ENCODE data around the gene CBY1. TPM values are rescaled to one million over a fixed set of nuclear protein-coding genes. Genes with fewer than 3 reads are reported as not detected.

The CBY1 gene
- total and polyA plus RNA-seq, 2 donors: 17.0 to 63.5 TPM

DNA sequence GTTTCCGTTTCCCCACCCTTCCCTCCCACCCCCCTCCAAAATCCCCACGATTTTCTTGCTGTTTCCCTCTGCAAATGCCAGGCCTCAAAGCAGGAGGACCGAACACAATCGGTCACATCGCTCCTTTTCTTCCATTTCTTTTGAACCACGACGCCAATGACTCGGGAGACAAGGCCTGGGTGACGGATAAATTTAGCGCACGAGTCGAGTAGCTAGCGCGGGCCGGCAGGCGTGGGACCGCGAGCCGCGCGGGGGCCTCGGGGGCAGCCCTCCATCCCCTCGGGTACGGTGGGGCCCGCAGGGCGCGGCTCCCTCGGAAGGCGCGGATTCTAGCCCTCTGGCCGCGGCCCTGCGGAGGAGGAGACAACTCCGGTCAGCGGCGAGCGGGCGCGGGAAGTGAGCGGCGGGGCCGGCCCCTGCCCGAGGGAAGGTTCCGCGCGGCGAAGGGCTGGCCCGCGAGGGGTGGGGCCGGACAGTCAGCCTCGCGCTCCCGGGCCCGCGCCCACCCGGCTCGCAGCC, 43.9 kb downstream of the CBY1 start:
- WGBS: under 1% methylated on average over 57 of the region's 57 CpGs
- Histone ChIP-seq H3K4me3 (ENCODE audit: low read depth, low read length) (peak overlapping the region; percentile 75), H3K4me1 (ENCODE audit: insufficient read depth) (no peaks in the 10 kb centered on the region), H3K36me3 (ENCODE audit: insufficient read depth) (no peaks in the 10 kb centered on the region), H3K27ac (ENCODE audit: low read depth) (peak overlapping the region; percentile 94)
- DNase-seq (ENCODE audit: extremely low spot score): no peak

DNA sequence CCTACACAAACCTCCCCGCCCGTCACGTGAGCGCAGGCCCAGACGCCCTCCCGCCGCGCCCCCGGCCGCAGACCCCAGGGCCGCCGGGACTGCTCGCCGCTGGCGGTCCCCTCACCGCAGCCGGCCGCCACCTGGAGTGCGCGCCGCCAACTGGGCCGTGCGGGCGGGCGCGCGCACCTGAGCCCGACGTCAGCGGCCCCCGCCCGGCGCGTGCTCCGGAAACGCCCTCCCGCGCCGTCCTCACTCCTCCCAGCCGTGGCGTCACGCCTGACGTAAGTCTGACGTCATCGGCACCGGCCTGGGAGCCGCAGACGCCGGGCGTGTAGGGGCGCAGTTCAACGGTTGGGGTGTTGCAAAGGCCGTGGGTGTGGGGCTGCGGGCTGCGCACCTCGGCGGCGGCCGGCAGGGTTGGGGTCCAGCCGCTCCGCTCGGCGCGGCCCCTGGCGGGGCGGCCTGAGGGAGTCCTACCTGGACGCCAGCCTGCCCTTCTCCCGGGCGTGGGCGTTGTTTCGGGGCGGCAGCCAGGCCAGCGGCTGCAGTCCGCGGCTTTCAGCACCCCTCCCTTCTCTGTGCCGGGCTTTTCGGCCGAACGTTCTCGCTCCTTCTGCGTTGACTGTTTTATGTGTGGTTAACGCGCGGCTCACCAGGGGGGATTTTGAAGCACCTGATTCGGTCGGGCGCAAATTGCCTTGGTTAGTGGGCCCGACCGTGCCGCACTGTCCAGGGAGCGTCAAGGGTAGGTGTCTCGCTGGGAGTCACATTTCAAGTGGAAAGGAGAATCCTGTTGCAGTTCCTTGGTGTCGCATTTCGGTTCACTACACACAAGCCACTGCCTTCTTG, 44.6 kb downstream of the CBY1 start, which contains the start of gene JOSD1:
Gene JOSD1, minus strand, starts transcription at position 155 of the 840 bp plus-strand sequence. CDS start 956 bp downstream, outside the sequence.
- under 1% methylated on average over 94 of the region's 94 CpGs for WGBS
- peak within 1 kb of the TSS; percentile 98 for H3K27ac ChIP-seq (ENCODE audit: low read depth)
- no peak for DNase-seq (ENCODE audit: extremely low spot score)
- H3K4me3 ChIP-seq (ENCODE audit: low read depth, low read length): peak within 1 kb of the TSS; percentile 75
- no peaks in the 10 kb centered on the region for H3K4me1 ChIP-seq (ENCODE audit: insufficient read depth)
- no peaks in the 10 kb centered on the region for H3K36me3 ChIP-seq (ENCODE audit: insufficient read depth)

DNA sequence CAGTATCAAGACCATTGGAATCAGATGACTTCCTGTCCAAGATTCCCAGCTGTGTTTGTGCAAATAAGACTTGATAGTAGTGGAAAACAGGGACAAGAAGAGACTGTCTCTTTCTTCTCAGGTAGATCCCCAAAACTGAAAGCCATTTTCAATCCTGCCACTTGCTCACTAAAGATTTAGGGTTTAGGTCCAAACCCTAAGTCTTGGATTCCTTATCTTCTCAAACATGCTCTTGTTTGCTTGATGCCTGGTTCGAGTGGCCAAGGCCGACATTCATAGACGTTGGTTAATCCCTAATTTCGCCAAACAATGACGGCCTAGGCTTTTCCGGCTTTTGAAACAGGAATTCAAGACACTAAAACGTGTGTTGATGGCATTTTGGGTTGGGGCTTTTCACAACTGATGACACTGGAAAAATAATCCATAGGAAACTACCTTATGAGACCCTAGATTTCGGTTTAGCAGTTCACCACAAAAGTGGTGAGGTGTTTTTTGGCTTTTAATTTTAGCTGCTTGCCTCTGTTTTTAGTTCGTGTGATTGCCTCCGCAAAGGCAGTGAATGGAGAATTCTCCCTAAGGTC, 48.3 kb downstream of the CBY1 start:
- DNase-seq (ENCODE audit: extremely low spot score): no peak
- no peaks in the 10 kb centered on the region for H3K36me3 ChIP-seq (ENCODE audit: insufficient read depth)
- no peak overlapping the region for H3K27ac ChIP-seq (ENCODE audit: low read depth)
- WGBS: 9% methylated on average over 10 of the region's 10 CpGs
- no peak overlapping the region for H3K4me3 ChIP-seq (ENCODE audit: low read depth, low read length)
- peaks cover 4% of the 10 kb centered on the region for H3K4me1 ChIP-seq (ENCODE audit: insufficient read depth)

DNA sequence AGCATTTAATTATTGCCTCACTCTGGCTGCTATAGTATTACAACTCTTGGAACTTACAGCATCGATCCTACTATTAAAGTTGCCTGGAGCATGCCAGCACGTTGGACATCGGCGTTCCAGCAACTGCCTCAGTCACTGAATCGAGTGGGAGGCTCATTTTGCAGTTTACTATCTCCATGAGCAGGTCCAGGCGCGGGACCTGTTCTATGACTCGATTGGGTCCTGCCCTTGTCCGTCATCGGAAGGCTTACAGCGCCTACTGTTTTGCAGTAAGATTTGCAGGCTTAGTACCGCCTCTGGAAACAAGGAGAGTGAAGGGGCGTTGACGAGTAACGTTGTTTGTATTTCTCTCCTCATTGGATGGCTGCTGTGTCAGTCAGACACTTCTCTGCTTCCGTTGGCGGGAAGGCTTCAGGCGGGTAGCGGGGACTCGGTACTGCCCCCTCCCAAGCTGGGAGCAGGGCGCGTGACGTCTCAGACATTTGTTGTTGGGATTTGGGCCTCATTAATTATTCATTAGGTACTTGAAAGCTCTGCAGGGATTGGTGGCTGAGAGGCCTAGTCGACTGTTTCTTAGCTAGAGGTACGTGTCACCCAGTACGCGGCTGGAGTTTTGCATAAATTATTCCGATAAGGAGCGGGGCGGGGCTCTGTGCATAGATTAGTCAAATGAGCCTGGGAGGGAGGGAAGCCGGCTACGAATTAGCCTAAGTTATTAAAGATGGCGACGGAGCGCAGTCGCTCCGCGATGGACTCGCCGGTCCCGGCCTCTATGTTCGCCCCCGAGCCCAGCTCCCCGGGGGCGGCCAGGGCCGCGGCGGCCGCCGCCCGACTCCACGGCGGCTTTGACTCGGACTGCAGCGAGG, 49.0 kb downstream of the CBY1 start, which contains the start of gene GTPBP1:
Gene GTPBP1, plus strand, starts transcription at position 710 of the 866 bp plus-strand sequence. Its CDS starts 12 bp downstream, at position 722.
- Histone ChIP-seq H3K36me3 (ENCODE audit: insufficient read depth) (no peaks in the 10 kb centered on the region), H3K27ac (ENCODE audit: low read depth) (peak within 1 kb of the TSS; percentile 92), H3K4me1 (ENCODE audit: insufficient read depth) (peaks cover 4% of the 10 kb centered on the region), H3K4me3 (ENCODE audit: low read depth, low read length) (peak within 1 kb of the TSS; percentile 82)
- peak; percentile 100 for DNase-seq (ENCODE audit: extremely low spot score)
- under 1% methylated on average over 55 of the region's 55 CpGs for WGBS

DNA sequence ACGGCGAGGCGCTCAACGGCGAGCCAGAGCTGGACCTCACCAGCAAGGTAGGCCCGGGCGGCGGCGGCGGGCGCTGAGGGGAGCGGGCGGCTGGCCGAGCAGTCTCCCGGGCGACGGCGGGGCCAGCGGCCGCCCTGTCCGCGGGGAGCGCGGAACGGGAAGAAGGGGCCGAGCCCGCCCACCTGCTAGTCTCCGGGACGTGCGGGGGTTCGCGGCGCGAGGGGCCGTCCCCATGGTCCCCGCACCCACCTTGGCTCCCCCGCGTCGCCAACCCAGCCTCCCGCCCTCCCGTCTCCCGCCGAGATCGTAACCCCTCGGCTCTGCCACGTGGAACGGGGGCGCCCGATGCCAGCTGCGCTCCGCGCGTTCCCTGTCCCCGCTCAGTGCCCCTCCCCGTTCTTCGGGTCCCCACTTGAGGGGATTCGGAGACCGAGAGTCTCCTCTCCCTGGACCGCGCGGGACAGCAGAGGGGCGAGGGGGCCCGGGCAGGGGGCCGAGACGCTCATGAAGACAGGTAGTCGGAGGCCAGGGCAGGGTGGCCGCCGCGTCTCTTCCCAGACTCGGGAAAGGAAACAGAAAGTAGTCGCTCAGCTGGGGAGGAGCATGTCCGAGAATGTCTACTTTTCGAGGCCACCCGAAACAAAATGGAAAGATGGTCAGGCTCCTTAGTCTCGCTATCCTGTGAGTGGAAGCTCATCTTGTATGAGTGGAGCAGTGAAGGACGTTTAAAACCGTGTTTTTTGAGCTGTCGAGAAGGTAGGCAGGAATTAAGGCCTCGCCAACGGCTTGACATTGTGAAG, 49.9 kb downstream of the CBY1 start:
- peaks cover 4% of the 10 kb centered on the region for H3K4me1 ChIP-seq (ENCODE audit: insufficient read depth)
- H3K4me3 ChIP-seq (ENCODE audit: low read depth, low read length): peak overlapping the region; percentile 82
- WGBS: under 1% methylated on average over 80 of the region's 80 CpGs
- peak overlapping the region; percentile 92 for H3K27ac ChIP-seq (ENCODE audit: low read depth)
- no peak for DNase-seq (ENCODE audit: extremely low spot score)
- no peaks in the 10 kb centered on the region for H3K36me3 ChIP-seq (ENCODE audit: insufficient read depth)

DNA sequence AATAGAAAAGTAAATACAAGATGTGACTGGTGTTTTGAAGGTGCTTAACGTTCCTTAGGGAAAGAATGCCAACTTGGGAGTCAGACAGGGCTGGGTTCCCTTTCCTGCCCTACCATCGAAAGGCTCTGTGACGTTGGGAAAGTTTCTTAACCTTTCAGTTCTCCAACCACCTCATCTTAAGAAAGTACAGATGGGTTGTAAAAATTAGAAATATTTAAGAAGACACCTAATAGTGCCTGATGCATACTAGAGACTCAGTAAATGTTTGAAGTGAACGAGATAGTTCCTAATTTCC, 50.4 kb downstream of the CBY1 start:
- Histone ChIP-seq H3K36me3 (ENCODE audit: insufficient read depth) (no peaks in the 10 kb centered on the region), H3K4me3 (ENCODE audit: low read depth, low read length) (peak overlapping the region; percentile 82), H3K27ac (ENCODE audit: low read depth) (peak overlapping the region; percentile 92), H3K4me1 (ENCODE audit: insufficient read depth) (peaks cover 4% of the 10 kb centered on the region)
- no peak for DNase-seq (ENCODE audit: extremely low spot score)
- 2% methylated on average over 4 of the region's 4 CpGs for WGBS

DNA sequence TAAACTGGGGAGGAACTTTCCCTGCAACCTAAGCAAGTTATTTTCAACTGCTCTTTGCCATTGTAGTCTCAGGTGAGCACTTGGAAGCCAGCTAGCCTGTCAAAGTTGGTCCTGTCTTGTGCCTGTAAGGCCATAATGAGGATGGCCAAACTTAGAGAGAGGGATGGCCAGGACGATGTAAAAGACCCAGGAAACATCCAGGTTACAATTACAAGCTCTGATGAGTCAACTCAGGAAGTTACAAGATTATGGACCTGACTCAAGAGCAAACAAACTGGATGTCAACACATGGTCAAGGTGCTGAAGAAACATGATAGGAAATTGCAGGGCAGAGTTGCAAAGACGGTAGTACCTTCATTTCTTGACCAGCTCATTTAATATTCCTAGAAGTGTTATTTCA, 50.9 kb downstream of the CBY1 start:
- no peak overlapping the region for H3K27ac ChIP-seq (ENCODE audit: low read depth)
- no peaks in the 10 kb centered on the region for H3K36me3 ChIP-seq (ENCODE audit: insufficient read depth)
- no peak overlapping the region for H3K4me3 ChIP-seq (ENCODE audit: low read depth, low read length)
- 45% methylated on average over 2 of the region's 2 CpGs for WGBS
- peaks cover 4% of the 10 kb centered on the region for H3K4me1 ChIP-seq (ENCODE audit: insufficient read depth)
- no peak for DNase-seq (ENCODE audit: extremely low spot score)

DNA sequence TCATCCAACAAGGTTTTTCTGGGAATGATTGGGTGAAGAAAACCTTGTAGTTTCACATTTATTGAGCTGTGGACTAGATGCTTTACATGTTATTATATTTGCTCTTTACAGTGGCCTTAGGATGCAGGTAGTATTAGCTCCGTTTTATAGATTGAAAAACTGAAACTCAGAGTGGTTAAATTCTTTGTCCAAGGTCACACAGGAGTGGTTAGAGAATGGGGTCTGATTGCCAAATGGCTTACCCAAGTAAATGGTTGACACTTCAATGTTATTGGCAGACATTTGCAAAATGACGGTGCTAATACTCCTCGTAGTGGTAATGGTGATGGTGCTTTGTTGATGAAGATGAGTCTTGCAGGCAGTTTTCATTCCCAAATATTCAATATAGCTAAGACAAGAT, 51.5 kb downstream of the CBY1 start:
- H3K4me1 ChIP-seq (ENCODE audit: insufficient read depth): peaks cover 4% of the 10 kb centered on the region
- no peaks in the 10 kb centered on the region for H3K36me3 ChIP-seq (ENCODE audit: insufficient read depth)
- H3K27ac ChIP-seq (ENCODE audit: low read depth): no peak overlapping the region
- no peak overlapping the region for H3K4me3 ChIP-seq (ENCODE audit: low read depth, low read length)
- 88% methylated on average over 3 of the region's 3 CpGs for WGBS
- DNase-seq (ENCODE audit: extremely low spot score): no peak

DNA sequence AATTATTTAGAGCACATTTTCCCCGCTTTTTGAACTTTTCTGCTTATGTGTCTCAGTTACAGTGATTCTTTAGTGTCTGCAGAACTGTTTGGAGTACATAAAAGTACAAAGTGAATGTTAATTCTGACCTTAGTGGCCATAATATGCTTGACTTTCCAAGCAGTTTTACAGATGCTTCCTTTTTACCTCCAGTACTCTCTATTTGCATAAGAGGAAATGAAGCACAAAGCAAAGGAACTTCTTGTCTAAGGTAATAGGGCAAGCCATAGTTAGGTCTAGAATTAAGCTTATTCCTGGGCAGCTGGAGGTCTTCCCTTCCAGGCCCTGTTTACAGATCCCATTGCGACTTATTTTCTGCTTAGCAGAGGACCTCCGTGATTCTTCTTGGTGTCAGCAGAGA, 52.9 kb downstream of the CBY1 start:
- Histone ChIP-seq H3K27ac (ENCODE audit: low read depth) (no peak overlapping the region), H3K36me3 (ENCODE audit: insufficient read depth) (no peaks in the 10 kb centered on the region), H3K4me3 (ENCODE audit: low read depth, low read length) (no peak overlapping the region), H3K4me1 (ENCODE audit: insufficient read depth) (peaks cover 4% of the 10 kb centered on the region)
- whole genome bisulfite sequencing: 84% methylated on average over 3 of the region's 3 CpGs
- DNase-seq (ENCODE audit: extremely low spot score): no peak

DNA sequence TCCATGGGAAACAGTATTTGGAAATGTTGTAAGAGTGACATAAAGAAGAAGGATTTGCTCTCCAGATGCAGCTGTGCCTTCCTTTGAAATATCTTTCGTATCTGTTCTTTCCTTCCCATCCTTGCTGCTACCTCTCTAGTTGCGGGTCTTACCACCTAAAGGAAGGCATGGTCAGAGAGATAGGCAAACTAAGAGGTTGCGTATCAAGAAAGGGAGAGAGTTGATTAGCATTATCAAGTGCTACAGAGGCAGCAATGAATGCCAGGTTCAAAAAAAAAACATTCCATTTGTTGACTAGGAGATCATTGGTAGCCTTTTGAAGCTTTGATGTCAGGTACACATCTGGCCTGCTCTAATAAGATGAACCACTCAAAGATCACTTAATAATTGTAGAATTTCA, 53.9 kb downstream of the CBY1 start:
- no peak for DNase-seq (ENCODE audit: extremely low spot score)
- H3K4me1 ChIP-seq (ENCODE audit: insufficient read depth): peaks cover 4% of the 10 kb centered on the region
- 92% methylated on average over 3 of the region's 3 CpGs for WGBS

DNA sequence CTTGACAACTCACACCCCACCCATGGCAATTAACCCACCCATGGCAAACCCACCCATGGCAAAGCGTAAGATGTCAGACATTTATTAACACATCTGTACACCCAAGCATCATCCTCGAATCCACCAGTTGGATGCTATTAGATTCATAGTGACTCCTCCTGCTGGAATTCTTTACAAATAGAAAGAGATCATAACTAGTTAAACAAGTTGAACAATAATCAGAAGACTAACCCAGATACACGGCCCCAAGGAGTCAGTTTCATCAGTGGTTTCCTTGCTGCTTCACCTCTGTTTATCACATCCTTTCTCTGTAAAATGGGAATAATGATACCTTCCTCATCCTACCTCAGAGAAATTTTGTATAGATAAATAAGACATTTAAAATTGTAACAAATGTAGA, 54.4 kb downstream of the CBY1 start:
- H3K4me1 ChIP-seq (ENCODE audit: insufficient read depth): peaks cover 4% of the 10 kb centered on the region
- H3K36me3 ChIP-seq (ENCODE audit: insufficient read depth): no peaks in the 10 kb centered on the region
- DNase-seq (ENCODE audit: extremely low spot score): no peak
- no peak overlapping the region for H3K4me3 ChIP-seq (ENCODE audit: low read depth, low read length)
- WGBS: 84% methylated on average over 3 of the region's 3 CpGs
- H3K27ac ChIP-seq (ENCODE audit: low read depth): no peak overlapping the region

More for the DNA sequence above, 53.9 kb downstream of the CBY1 start:
- H3K4me3 ChIP-seq (ENCODE audit: low read depth, low read length): no peak overlapping the region
- H3K36me3 ChIP-seq (ENCODE audit: insufficient read depth): no peaks in the 10 kb centered on the region
- no peak overlapping the region for H3K27ac ChIP-seq (ENCODE audit: low read depth)

DNA sequence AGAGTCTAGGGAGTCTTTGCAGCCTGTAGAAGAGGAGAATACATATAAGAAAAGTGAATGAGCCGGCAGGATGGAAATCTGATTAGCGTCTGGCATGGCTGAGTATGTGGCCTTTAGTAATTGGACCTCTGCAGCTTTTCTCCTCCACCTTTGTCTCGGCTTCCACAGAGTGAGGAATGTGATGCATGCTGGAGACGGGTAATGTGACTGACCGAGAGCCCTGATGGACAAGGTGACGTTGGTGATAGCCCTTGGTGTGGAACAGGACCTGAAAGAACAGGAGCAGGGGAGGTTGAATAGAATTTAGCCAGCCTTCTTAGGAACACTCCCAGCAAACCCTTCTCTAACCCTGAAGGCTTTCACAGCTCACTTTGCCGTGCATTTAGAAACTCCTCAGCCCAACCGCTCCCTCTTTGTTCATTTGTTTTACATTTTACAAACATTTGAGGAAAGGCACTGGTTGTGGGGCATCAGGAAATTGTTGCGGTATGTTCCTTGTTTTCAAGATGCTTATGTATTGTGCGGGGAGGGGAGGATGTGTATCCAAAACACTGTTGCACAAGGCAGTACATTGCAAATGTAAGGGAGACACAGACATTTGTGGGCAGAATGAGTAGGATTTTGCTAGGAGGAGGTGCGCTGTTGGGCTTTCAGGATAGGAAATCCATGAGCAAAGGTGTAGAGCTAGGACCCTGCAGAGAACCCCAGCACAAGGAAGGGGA, 56.2 kb downstream of the CBY1 start:
- H3K4me3 ChIP-seq (ENCODE audit: low read depth, low read length): no peak overlapping the region
- no peak overlapping the region for H3K27ac ChIP-seq (ENCODE audit: low read depth)
- no peaks in the 10 kb centered on the region for H3K36me3 ChIP-seq (ENCODE audit: insufficient read depth)
- no peak for DNase-seq (ENCODE audit: extremely low spot score)
- peaks cover 4% of the 10 kb centered on the region for H3K4me1 ChIP-seq (ENCODE audit: insufficient read depth)
- WGBS: 85% methylated on average over 11 of the region's 11 CpGs

Data from urinary bladder (tissue), 4 donors.